ENCODE data around the gene ASGR1.
"Not testable (repeated sequence)": the region's sequence is repeated elsewhere in the genome, so short reads cannot be mapped to it uniquely, and the experiment has no call there.

The ASGR1 gene

GRCh38 chr17:7146115-7146514, 33.1 kb downstream of the ASGR1 start:
- no peak for DNase-seq

DNA sequence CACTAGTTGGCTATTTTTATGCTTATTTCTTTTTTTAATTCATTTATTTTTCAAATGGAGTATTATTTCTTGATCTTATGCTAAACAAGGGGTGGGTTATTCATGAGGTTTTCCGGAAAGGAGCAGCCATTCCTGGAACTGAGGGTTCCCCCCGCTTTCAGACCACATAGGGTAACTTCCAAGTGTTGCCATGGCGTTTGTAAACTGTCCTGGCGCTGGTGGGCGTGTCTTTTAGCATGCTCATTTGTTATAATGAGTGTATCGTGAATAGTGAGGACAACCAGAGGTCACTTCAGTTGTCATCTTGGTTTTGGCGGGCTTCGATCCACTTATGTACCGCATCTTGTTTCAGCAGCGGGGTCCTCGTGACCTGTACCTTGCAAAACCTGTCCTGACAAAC, 35.0 kb downstream of the ASGR1 start:
- DNase-seq, result peak; percentile 21

DNA sequence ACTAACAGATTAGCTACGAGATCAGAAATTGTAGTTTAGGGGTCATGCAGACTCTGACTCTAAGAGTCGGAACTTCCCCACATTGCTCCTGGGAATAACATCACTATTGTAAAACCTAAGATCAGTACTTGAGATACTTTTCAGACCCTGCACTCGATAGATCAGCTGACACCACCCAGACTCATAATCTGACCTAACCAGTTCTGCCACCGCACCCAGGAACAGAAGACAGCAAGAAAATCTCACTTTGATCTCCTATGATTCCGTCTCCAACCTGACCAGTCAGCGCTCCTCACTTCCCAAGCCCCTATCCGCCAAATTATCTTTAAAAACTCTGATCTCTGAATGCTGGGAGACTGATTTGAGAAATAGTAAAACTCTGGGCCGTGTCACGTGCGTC, 37.3 kb downstream of the ASGR1 start:
- no peak for DNase-seq

DNA sequence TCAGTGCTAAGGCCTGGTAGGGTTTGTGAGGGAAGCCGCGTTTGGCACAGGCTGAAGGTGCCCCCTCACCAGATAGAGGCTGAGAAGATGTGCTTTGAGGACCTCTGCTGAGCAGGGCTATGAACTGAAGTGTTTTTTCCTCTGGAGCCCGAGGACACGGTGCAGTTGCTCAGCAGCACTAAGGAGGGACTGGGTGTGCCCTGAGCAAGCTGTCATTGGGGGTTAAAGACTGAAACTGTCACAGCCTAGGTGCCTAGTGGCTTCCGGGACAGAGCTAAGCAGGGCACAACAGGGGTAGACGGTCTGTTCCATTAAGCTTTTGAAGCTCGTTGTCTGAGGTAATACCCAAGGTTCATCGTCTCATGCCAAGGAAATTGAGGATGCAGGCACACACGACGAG, 39.8 kb downstream of the ASGR1 start:
- DNase-seq, result no peak

GRCh38 chr17:7138800-7139381, 40.3 kb downstream of the ASGR1 start:
- DNase-seq, result peak; percentile 56

- DNase-seq, result peak; percentile 46
Observed at GRCh38 chr17:7137171-7137943, 41.8 kb downstream of the ASGR1 start.

- peak; percentile 80 for DNase-seq
Observed at GRCh38 chr17:7136266-7136877, 42.8 kb downstream of the ASGR1 start.

- DNase-seq, result no peak
Observed at GRCh38 chr17:7133916-7134315, 45.3 kb downstream of the ASGR1 start.

- DNase-seq, result peak; percentile 95
Observed at GRCh38 chr17:7133424-7133823, 45.7 kb downstream of the ASGR1 start.

- DNase-seq, result peak; percentile 54
Observed at GRCh38 chr17:7132511-7133094, 46.6 kb downstream of the ASGR1 start.

DNA sequence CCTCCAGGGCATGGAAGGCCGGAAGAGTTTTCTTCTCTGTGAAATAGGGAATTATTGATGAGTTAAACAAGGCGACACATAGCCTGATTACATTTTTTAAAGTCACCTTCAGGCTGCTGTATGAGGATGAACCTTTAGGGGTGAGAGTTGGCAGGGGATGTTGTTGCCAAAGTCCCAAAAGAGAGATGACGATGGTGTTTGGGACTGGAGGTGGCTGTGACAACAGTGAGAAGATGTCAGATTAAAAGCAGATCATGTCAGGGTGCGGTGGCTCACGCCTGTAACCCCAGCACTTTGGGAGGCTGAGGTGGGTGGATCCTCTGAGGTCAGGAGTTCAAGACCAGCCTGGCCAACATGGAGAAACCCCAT, 47.8 kb downstream of the ASGR1 start:
- DNase-seq, result no peak

- DNase-seq, result peak; percentile 40
Observed at GRCh38 chr17:7130621-7131422, 48.3 kb downstream of the ASGR1 start.

DNA sequence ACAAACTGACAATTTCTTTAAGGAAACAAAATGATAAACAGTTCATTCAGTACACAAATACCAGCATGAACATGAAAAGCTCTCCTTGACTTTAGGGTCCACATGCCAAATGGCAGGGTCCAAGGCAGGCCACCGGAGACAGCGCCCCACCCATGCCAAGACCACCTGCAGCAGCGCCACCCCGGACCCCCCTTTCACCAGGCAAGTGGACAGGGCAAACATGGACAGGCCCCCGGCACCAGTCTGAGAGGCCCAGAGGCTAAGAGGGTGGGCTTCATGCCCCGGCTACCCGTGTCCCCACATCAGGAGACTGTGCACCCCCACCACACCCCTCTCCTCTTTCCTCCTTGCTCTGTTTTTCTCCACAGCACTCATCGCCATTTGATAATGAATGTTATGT, 49.9 kb downstream of the ASGR1 start:
- DNase-seq, result no peak

DNA sequence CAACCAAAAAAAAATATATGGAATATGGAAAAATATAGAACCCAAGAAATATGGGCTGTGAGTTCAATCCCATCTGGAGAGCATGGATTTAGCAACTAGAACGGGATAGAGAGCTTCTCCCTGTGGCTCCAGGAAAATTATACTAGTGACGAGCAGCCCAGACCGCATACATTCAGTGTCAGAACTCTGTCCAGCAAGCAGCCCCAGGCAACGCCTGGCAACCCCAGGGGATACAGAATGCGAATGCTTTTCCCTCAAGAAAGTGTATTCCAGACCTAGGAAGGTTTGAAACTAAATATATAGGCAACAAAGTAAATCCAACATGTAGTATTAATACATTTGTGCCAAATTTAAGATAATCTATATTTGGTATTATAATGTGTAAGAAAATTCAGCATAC, 51.0 kb downstream of the ASGR1 start:
- no peak for DNase-seq

- not testable (repeated sequence) for DNase-seq
Observed at GRCh38 chr17:7127501-7127900, 51.7 kb downstream of the ASGR1 start.

GRCh38 chr17:7126386-7126785, 52.8 kb downstream of the ASGR1 start:
- not testable (repeated sequence) for DNase-seq

DNA sequence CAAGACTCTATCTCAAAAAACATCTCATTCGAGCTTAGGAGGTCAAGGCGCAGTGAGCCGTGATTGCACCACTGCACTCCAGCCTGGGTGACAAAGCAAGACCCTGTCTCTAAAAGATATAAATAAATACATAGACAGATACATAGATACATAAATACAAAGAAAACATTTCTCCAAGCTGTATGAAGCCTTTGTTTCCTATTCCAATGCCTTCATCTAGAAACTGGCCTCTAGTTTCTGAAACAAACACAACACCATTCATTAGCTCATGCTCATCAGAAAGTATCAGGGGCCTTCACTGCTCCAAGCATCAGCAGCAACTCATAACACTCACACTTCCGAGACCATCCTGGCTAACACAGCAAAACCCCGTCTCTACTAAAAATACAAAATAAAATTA, 54.2 kb downstream of the ASGR1 start:
- no peak for DNase-seq

DNA sequence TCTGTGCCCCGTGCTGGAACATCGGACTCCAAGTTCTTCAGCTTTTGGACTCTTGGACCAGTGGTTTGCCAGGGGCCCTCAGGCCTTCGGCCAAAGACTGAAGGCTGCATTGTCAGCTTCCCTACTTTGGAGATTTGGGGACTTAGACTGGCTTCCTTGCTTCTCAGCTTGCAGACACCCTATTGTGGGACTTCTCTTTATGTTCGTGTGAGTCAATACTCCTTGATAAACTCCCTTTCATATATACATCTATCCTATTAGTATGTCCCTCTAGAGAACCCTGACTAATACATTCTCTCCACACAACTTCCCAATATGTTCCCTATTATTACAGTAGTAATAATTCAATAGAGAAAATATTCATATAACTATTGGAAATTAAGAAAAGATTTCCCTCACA, 55.3 kb downstream of the ASGR1 start:
- DNase-seq, result no peak
